ENCODE data around the gene PPARA.

DNA sequence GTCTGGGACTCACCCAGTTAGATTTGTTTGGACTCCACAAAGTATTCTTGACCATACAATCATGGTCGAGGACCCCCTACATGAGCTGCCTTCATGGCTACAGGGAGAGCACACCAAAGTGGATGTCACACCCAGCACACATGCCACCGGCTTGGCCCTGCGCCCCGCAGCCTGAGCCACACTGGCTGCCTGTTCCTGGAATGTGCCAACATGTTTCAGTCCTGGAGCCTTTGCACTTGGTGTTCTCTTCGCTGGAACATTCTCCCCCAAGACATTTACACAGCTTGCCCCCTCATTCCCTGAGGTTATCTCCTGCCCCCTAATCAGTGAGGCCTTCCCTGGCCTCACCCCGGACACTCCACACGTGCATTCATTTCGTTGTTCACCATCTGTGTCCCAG is 46.0 kb downstream of the PPARA start:
- TF ChIP-seq CTCF (IDR thresholded peaks at IDR 0.05; ENCODE audit: low read depth, low read length) (no peak), EZH2phosphoT487 (IDR thresholded peaks at IDR 0.05; ENCODE audit: low read depth) (no peak)

Data from OCI-LY3 (cell line).